Thyroid gland (tissue), 4 donors: ENCODE measurements around the gene MINPP1. TPM values are rescaled to one million over a fixed set of nuclear protein-coding genes. Genes with fewer than 3 reads are reported as not detected.
A peak's percentile ranks its signal among the peaks of the same experiment; 100 is the strongest.

Source experiments
- DNase-seq, 2 donors: peaks; one replicate each; pipeline ENCODE4 v3.0.0-alpha.2; 2019
- H3K27ac ChIP-seq, 3 donors: fragments of 200-600 bp; sonication (generic); 1 replicate in 2 of 3; 2 replicates in 1 of 3; pipeline ENCODE4 v1.5.1; 2016 to 2019; ENCODE audit warnings: mild to moderate bottlenecking in 1 of 3, moderate library complexity in 1 of 3
- H3K27me3 ChIP-seq: fragments of 200-600 bp; sonication (generic); one replicate; pipeline ENCODE4 v1.5.1; 2019
- H3K36me3 ChIP-seq, 2 donors: fragments of 200-600 bp; sonication (generic); one replicate each; pipeline ENCODE4 v1.5.1; 2016 to 2019
- H3K4me1 ChIP-seq, 2 donors: fragments of 200-600 bp; sonication (generic); one replicate each; pipeline ENCODE4 v1.5.1; 2017 to 2019
- H3K4me3 ChIP-seq, 3 donors: fragments of 200-600 bp; sonication (generic); replicated peaks in 1 of 3; 1 replicate in 2 of 3; 2 replicates in 1 of 3; pipeline ENCODE4 v1.5.1; 2016; ENCODE audit warnings: mild to moderate bottlenecking in 1 of 3
- H3K9me3 ChIP-seq: fragments of 200-600 bp; sonication (generic); one replicate; pipeline ENCODE4 v1.5.1; 2017
- CTCF ChIP-seq, 6 experiments: fragments of 200-600 bp in 3 of 6; fragments of 450-650 bp in 3 of 6; sonication (generic) in 3 of 6; IDR thresholded peaks; one replicate each; pipeline ENCODE4 v1.5.1; 2016 to 2019; ENCODE audit warnings: antibody characterized with exemption in 6 of 6, mild to moderate bottlenecking in 2 of 6, inconsistent platforms in 1 of 6, moderate library complexity in 1 of 6
- POLR2A ChIP-seq, 2 donors: fragments of 450-650 bp; IDR thresholded peaks; one replicate each; pipeline ENCODE4 v1.6.1; 2017; ENCODE audit warnings: antibody characterized with exemption in 2 of 2, mild to moderate bottlenecking in 2 of 2, moderate library complexity in 1 of 2
- WGBS, 2 donors: methylation state at CpG; one replicate each; pipeline ENCODE4 v1.1.5; 2017; 5-methylcytosine and 5-hydroxymethylcytosine counted together
- intact Hi-C: fragments of 100-400 bp; cut with DNase I; formaldehyde crosslinking; loops from one replicate; pipeline ENCODE4 v1.15.1; 2023
- total RNA-seq, 4 donors: library from RNA; depleted of rRNA; stranded (reverse); fragments of >200 nt; gene quantifications; one replicate each; pipeline ENCODE4 v1.2.3, GENCODE V29; 2016

Gene MINPP1
- total RNA-seq, 4 donors from 2014 or later: 20.0 to 24.2 (median 22.8) TPM

DNA sequence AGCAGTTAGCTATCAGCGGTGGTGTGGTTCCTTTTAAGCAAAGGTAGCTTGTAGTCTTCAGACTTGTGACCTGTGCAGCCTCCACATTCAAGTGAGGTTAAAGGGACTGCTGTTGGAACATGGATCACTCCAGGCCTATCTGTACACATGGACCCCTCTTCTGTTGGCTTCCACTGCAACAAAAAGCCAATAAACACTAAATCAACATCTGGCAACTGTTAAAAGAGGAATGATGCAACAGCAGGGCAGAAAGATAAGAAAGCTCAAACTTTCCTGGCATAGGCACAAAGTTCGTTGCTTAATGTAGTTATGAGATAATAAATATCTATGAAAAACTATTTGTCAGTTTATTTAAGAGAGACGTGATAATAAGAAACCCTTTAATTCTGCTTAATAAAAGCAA lies 4.0 kb upstream of the MINPP1 start:
- intact Hi-C loops: no loop called here
- H3K9me3 ChIP-seq: no peaks in the 10 kb centered on the region
- H3K4me1 ChIP-seq: peaks cover 0 to 8% of the 10 kb centered on the region in 2 donors
- no peak overlapping the region for H3K27ac ChIP-seq
- WGBS, 2 donors: 67 to 80% methylated on average over 3 of the region's 3 CpGs
- no peaks in the 10 kb centered on the region for H3K36me3 ChIP-seq
- H3K27me3 ChIP-seq: no peaks in the 10 kb centered on the region
- H3K4me3 ChIP-seq: no peak overlapping the region
- TF ChIP-seq CTCF (IDR thresholded peaks at IDR 0.05) (no peak), POLR2A (IDR thresholded peaks at IDR 0.05) (no peak)
- no peak for DNase-seq

- H3K4me3 ChIP-seq: no peak overlapping the region
- 92 to 95% methylated on average over 8 of the region's 8 CpGs for WGBS, 2 donors
- no peaks in the 10 kb centered on the region for H3K36me3 ChIP-seq
- no peak for TF ChIP-seq CTCF (IDR thresholded peaks at IDR 0.05)
- TF ChIP-seq POLR2A (IDR thresholded peaks at IDR 0.05): no peak
- H3K27me3 ChIP-seq: no peaks in the 10 kb centered on the region
- no peaks in the 10 kb centered on the region for H3K9me3 ChIP-seq
- H3K4me1 ChIP-seq: peaks cover 10 to 15% of the 10 kb centered on the region in 2 donors
- no peak for DNase-seq
- no peak overlapping the region for H3K27ac ChIP-seq
- intact Hi-C loops: no loop called here
Measured at GRCh38 chr10:87503401-87503800, 1.3 kb upstream of the MINPP1 start.

GRCh38 chr10:87503886-87504285 lies 807 bp upstream of the MINPP1 start:
- DNase-seq: no peak
- peak overlapping the region in 1 of 3 donors; percentile 66 for H3K4me3 ChIP-seq
- TF ChIP-seq POLR2A (IDR thresholded peaks at IDR 0.05): no peak
- TF ChIP-seq CTCF (IDR thresholded peaks at IDR 0.05): no peak
- peaks cover 10 to 15% of the 10 kb centered on the region in 2 donors for H3K4me1 ChIP-seq
- 72 to 73% methylated on average over 6 of the region's 6 CpGs for WGBS, 2 donors
- no peaks in the 10 kb centered on the region for H3K27me3 ChIP-seq
- H3K9me3 ChIP-seq: no peaks in the 10 kb centered on the region
- no peaks in the 10 kb centered on the region for H3K36me3 ChIP-seq
- intact Hi-C loops: no loop called here
- no peak overlapping the region for H3K27ac ChIP-seq

DNA sequence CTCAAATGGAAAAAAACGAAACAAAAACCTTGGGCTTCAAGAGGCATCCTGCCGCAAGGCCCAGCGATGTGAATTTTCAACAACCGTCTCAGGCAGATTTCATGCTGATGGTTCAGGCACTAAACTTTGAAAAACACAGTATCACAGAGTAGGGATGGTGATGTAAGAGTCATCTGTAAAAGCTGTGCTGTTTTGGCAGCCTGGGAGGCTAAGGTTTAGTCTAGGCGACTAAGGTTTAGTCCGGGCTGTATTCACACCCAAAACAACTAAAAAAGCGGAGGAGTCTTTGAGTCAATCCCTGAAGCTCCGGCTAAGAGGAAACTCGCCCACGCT lies 420 bp upstream of the MINPP1 start:
- H3K36me3 ChIP-seq: no peaks in the 10 kb centered on the region
- TF ChIP-seq CTCF (IDR thresholded peaks at IDR 0.05) (no peak), POLR2A (IDR thresholded peaks at IDR 0.05) (no peak)
- intact Hi-C loops: no loop called here
- H3K4me1 ChIP-seq: peaks cover 10 to 15% of the 10 kb centered on the region in 2 donors
- H3K27ac ChIP-seq: peak overlapping the region; percentile 44 to 73 (median 52)
- 6 to 11% methylated on average over 10 of the region's 10 CpGs for WGBS, 2 donors
- DNase-seq: no peak
- no peaks in the 10 kb centered on the region for H3K27me3 ChIP-seq
- H3K4me3 ChIP-seq: peak overlapping the region; percentile 39 to 85 (median 66)
- no peaks in the 10 kb centered on the region for H3K9me3 ChIP-seq

DNA sequence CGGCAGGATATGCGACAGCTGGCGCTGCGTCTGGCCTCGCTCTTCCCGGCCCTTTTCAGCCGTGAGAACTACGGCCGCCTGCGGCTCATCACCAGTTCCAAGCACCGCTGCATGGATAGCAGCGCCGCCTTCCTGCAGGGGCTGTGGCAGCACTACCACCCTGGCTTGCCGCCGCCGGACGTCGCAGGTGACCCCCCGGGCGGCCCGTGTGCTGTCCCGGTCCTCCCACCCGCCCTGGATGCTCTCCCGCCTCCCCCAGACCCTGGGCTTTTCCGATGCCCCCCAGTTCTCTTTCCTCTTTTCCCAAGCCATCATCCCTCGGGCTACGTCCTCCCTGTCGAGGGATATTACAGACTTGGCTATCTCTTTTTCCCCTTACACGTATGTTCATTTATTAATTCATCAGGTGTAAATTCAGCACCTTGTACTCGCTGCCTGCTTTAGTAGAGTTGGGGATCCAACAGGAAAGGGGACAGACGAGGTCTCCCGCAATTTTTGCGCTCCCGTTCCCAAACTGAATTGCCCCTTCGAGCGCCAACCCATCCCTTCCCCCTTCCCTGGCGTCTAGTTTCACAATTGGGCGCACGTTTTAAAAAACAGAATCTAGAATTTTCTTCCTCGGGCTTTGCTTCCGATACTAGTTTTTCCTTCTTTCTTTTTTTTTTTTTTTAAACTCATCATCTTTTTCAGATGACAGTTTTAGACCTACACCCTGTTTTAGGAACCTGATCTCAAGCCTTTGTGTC lies 846 bp downstream of the MINPP1 start:
- peak overlapping the region; percentile 39 to 85 (median 66) for H3K4me3 ChIP-seq
- intact Hi-C loops: no loop called here
- no peaks in the 10 kb centered on the region for H3K27me3 ChIP-seq
- H3K9me3 ChIP-seq: no peaks in the 10 kb centered on the region
- peak overlapping the region in 2 of 3 donors; percentile 52 to 73 for H3K27ac ChIP-seq
- peak; percentile 61 to 62 for DNase-seq
- TF ChIP-seq CTCF (IDR thresholded peaks at IDR 0.05): peak in 4 of 6 experiments; percentile 19 to 54 (median 39)
- no peak for TF ChIP-seq POLR2A (IDR thresholded peaks at IDR 0.05)
- H3K36me3 ChIP-seq: peaks cover 0 to 2% of the 10 kb centered on the region in 2 donors
- peaks cover 10 to 15% of the 10 kb centered on the region in 2 donors for H3K4me1 ChIP-seq
- 2 to 4% methylated on average over 30 of the region's 41 CpGs for WGBS, 2 donors
